Heart left ventricle (tissue), 13 donors: ENCODE data around the gene AP3B1.

ENCODE experiments used
- CTCF ChIP-seq, 12 donors: fragments of 200-600 bp; sonication (generic) in 4 of 12; IDR thresholded peaks; one replicate each; pipeline versions ENCODE4 v1.5.0 to v1.8.0; 2018 to 2022; ENCODE audit warnings: antibody characterized with exemption in 12 of 12, mild to moderate bottlenecking in 5 of 12
- POLR2A ChIP-seq, 2 donors: fragments of 450-650 bp; IDR thresholded peaks; one replicate each; pipeline ENCODE4 v1.6.1; 2017; ENCODE audit warnings: antibody characterized with exemption in 2 of 2, mild to moderate bottlenecking in 2 of 2, moderate library complexity in 2 of 2
- donor health status: ischemic (EF 13 %, LVEDD 7.1; RV severe dilation, severe dysfunction).
- donor health status: DM: no; HTN: yes; CAD: no.
- donor health status: DM: no; HTN: no; CAD: no.
- donor health status: ischemic (EF 25% LVEDD 6.9; RV normal size, moderate dysfunction).
- donor health status: ischemic (EF 25% LVEDD 5.7; RV mildly dilated, moderate dysfunction).
- donor health status: ischemic (EF 35%, LVEDD 5.7; RV mildly dilated, moderate dysfunction).
- donor health status: nonischemic (EF 11% LVEDD 7.7; RV severe dilation, severe dysfunction).
- donor health status: DM: yes; HTN: yes; CAD: no.
- donor health status: PGD.
- donor health status: ischemic (EF 29% LVEDD 5.4; RV normal size, mild dysfunction).
- donor health status: nonischemic (EF 23%, LVEDD 6.1; RV moderate dilation, normal function).

- TF ChIP-seq CTCF (IDR thresholded peaks at IDR 0.05), result no peak
- no peak for TF ChIP-seq POLR2A (IDR thresholded peaks at IDR 0.05)
These were observed 330.7 kb downstream of the AP3B1 start for GRCh38 chr5:77963795-77964194.
